ENCODE results near the gene FAM72A. TPM values are rescaled to one million over a fixed set of nuclear protein-coding genes. Genes with fewer than 3 reads are reported as not detected.
"Not testable (repeated sequence)": the region's sequence is repeated elsewhere in the genome, so short reads cannot be mapped to it uniquely, and the experiment has no call there.

Gene FAM72A
- total and polyA plus RNA-seq, 2 of the 4 experiments (the other 2 are of a cell fraction) = 2.2 to 5.0 TPM

DNA sequence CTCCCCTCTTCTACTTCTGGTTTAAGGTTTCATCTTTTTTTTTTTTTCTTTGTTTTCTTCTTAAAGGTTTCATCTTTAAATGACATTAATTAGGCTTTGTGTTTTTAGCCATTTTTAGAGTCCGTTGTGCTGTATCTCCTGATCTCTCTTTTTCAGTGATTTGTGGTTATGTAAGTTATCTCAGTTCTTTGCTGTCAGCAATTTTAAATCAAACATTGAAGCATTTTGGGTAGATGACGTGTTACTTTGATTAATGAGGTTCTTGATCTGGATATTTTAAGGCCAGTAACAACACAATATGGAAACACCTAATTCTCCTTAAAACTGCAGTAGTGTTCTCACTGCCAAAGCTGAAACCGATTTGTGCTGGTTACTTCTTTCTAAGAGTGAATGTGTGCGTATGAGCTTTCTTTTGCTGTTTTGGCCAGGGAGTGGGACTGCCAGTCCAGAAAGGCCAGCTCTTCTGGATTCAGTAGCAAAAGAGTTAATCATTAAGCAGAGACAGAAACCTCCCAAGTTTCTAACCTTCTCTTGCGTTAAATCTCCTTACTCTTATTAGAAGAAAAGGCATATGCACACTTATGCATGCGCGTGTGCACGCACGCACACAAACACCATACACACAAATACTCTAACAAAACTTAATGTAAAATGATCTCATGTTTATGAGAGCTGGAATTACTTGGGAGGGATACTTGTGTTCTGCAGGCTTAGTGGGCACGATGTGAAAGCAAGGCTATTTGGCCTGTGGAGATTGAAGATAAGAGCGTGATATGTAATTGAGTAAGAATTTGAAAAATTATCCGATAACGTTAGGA lies 17.1 kb upstream of the FAM72A start:
- dilution Hi-C loops (cut with HindIII; ENCODE audit: low sequenced_read_pairs, unreplicated experiment); BruUV-seq (replicated peaks): not testable (repeated sequence)

DNA sequence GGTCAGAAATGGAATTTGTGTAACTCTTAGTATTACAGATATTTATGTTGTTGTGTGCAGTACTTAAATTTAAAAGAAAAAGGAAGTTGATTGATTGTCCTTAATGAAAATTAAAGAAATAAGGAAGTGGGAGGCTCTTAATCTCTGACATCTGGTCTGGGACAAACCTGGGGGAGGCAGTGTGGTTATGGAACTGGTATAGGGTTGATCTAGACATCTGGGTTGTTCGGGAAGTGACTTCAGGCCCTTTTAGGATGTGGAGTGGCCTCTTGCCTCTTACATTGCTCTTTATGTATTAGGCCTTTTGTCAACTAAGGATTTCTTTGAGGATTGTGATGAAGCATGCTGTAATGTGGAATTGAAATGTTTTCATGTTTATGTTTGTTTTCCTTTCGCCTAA lies 16.1 kb upstream of the FAM72A start:
- ATAC-seq (ENCODE audit: low read depth); H3K36me3 ChIP-seq (ENCODE audit: control insufficient read depth, insufficient read depth, low read length); intact Hi-C loops (cut with micrococcal nuclease): not testable (repeated sequence)

More for the DNA sequence above, 17.1 kb upstream of the FAM72A start:
- H3K4me1 ChIP-seq (ENCODE audit: control insufficient read depth, insufficient read depth, low read length); H2BK20ac ChIP-seq (ENCODE audit: low read depth, low read length); H3K9me1 ChIP-seq (ENCODE audit: insufficient read depth, low read length); H3K23ac ChIP-seq (ENCODE audit: low read depth, low read length); H3K56ac ChIP-seq (ENCODE audit: extremely low read depth, insufficient read depth, low read length); H3K27ac ChIP-seq (ENCODE audit: insufficient read depth, low read length); CTCF ChIA-PET; H2BK120ac ChIP-seq (ENCODE audit: low read depth, low read length); H4K91ac ChIP-seq (ENCODE audit: insufficient read depth, low read depth, low read length); H3K9ac ChIP-seq (ENCODE audit: low read depth, low read length); H2AFZ ChIP-seq (replicated peaks; ENCODE audit: low read length, poor library complexity); H3K27me3 ChIP-seq (ENCODE audit: control insufficient read depth, insufficient read depth, low read length); H4K20me1 ChIP-seq (ENCODE audit: insufficient read depth, low read length); H3K79me1 ChIP-seq (ENCODE audit: low read depth in 1 of 2, low read length in 2 of 2); H3K18ac ChIP-seq (ENCODE audit: low read depth, low read length); H2AK9ac ChIP-seq (replicated peaks; ENCODE audit: low read depth, low read length, poor library complexity); H4K5ac ChIP-seq (ENCODE audit: low read depth, low read length); H2BK15ac ChIP-seq (ENCODE audit: low read depth, low read length); H3K36me3 ChIP-seq (ENCODE audit: control insufficient read depth, insufficient read depth, low read length); DNase-seq; H3K9me3 ChIP-seq (ENCODE audit: control insufficient read depth, insufficient read depth, low read length); H3K14ac ChIP-seq (replicated peaks; ENCODE audit: low read depth, low read length); H2BK5ac ChIP-seq (ENCODE audit: low read depth, low read length, poor library complexity, severe bottlenecking); H4K8ac ChIP-seq (ENCODE audit: low read depth in 2 of 2, low read length in 2 of 2); H3K4me3 ChIP-seq (ENCODE audit: insufficient read depth, low read depth, low read length); H3K4ac ChIP-seq (ENCODE audit: low read depth, low read length); intact Hi-C loops (cut with micrococcal nuclease); POLR2A ChIA-PET (ENCODE audit: unreplicated experiment); in situ Hi-C loops (cut with MboI; ENCODE audit: low sequenced_read_pairs); H2AK5ac ChIP-seq (ENCODE audit: low read depth, low read length): not testable (repeated sequence)
- no CpG with 5 or more reads among the region's 13 CpGs for whole genome bisulfite sequencing, 2 experiments (ENCODE audit: extremely low coverage in 2 of 2, insufficient read length in 1 of 2)
- peak overlapping the region; percentile 88 for H3K4me2 ChIP-seq (ENCODE audit: low read depth, low read length)
- peak; percentile 70 for ATAC-seq (ENCODE audit: low read depth)

More for the DNA sequence above, 16.1 kb upstream of the FAM72A start:
- in situ Hi-C loops (cut with MboI; ENCODE audit: low sequenced_read_pairs); H2AFZ ChIP-seq (replicated peaks; ENCODE audit: low read length, poor library complexity); H3K14ac ChIP-seq (replicated peaks; ENCODE audit: low read depth, low read length); H4K91ac ChIP-seq (ENCODE audit: insufficient read depth, low read depth, low read length); H3K56ac ChIP-seq (ENCODE audit: extremely low read depth, insufficient read depth, low read length); H3K4ac ChIP-seq (ENCODE audit: low read depth, low read length); H3K18ac ChIP-seq (ENCODE audit: low read depth, low read length); CTCF ChIA-PET; BruUV-seq (replicated peaks); H3K23ac ChIP-seq (ENCODE audit: low read depth, low read length); H2AK5ac ChIP-seq (ENCODE audit: low read depth, low read length); H4K8ac ChIP-seq (ENCODE audit: low read depth in 2 of 2, low read length in 2 of 2); H2BK5ac ChIP-seq (ENCODE audit: low read depth, low read length, poor library complexity, severe bottlenecking); H2BK120ac ChIP-seq (ENCODE audit: low read depth, low read length); H3K4me1 ChIP-seq (ENCODE audit: control insufficient read depth, insufficient read depth, low read length); POLR2A ChIA-PET (ENCODE audit: unreplicated experiment); H4K5ac ChIP-seq (ENCODE audit: low read depth, low read length); H3K9me3 ChIP-seq (ENCODE audit: control insufficient read depth, insufficient read depth, low read length); H3K27ac ChIP-seq (ENCODE audit: insufficient read depth, low read length); H3K27me3 ChIP-seq (ENCODE audit: control insufficient read depth, insufficient read depth, low read length); H3K9me1 ChIP-seq (ENCODE audit: insufficient read depth, low read length); H2BK20ac ChIP-seq (ENCODE audit: low read depth, low read length); H3K4me2 ChIP-seq (ENCODE audit: low read depth, low read length); H4K20me1 ChIP-seq (ENCODE audit: insufficient read depth, low read length); DNase-seq; H2BK15ac ChIP-seq (ENCODE audit: low read depth, low read length); H3K9ac ChIP-seq (ENCODE audit: low read depth, low read length); H3K79me1 ChIP-seq (ENCODE audit: low read depth in 1 of 2, low read length in 2 of 2); dilution Hi-C loops (cut with HindIII; ENCODE audit: low sequenced_read_pairs, unreplicated experiment); H3K4me3 ChIP-seq (ENCODE audit: insufficient read depth, low read depth, low read length); H2AK9ac ChIP-seq (replicated peaks; ENCODE audit: low read depth, low read length, poor library complexity): not testable (repeated sequence)
- WGBS, 2 experiments (ENCODE audit: extremely low coverage in 2 of 2, insufficient read length in 1 of 2) = no CpG with 5 or more reads among the region's 2 CpGs
